NCI-H128 (cell line): ENCODE data around the gene CLIP4.
"Not testable (repeated sequence)": the region's sequence is repeated elsewhere in the genome, so short reads cannot be mapped to it uniquely, and the experiment has no call there.

Experiments used
- DNase-seq: peaks from one replicate; lab custom pipeline; 2025; ENCODE audit not compliant: unreplicated experiment; lab: John Stamatoyannopoulos, UW

Gene CLIP4

GRCh38 chr2:29114946-29115609, at the start of gene CLIP4:
Gene CLIP4 (plus strand): TSS chr2:29115415. CDS start chr2:29121389, 5,974 bp downstream.
- no peak for DNase-seq

DNA sequence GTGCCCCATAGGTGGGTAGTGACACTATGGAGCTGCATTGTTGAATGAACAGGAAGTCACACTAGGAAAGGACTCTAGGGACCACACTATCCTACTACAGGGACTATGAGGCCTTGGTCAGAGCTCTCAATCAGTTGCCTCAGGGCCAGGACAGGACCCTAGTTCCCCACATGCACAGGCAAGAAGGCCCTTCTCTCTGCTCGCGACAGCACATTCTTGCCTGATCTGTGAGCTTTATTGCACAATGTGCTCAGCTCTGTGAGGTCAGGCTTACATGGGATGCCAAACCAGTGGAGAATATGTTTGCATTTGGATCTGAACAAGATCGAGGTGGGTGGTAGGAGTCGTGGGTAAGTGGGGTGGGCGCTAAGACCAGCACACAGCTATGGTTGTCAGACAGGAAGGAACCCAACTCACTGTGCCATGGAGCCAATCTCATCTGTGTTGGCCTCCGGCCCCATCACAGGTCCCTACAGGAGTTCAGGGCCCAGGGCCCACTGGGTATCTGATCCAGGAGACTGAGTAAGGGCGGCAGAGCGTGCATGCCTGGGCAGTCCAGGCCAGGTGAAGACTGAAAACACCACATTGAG, 48.8 kb upstream of the CLIP4 start:
- no peak for DNase-seq

- no peak for DNase-seq
Measured at GRCh38 chr2:29066997-29067605, 48.1 kb upstream of the CLIP4 start.

DNA sequence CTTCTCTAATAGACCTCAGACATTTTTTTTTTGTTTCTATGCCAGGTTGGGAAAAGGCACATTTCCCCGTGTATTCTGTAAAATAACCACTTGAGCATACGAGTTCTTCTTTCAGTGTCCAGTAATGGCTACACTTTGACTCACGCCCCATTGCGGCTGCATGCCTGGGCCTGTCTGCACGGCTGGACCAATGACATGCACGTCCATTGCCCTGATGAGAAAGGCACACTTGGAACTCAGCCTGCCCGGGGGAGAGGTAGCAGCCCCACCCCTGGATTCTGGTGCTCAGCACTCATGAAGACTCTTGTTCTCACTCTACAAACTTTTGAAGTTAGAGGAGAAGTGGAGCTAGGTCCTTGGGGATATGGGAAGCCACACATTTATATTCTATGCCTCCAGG, 46.7 kb upstream of the CLIP4 start:
- no peak for DNase-seq

- no peak for DNase-seq
Measured at GRCh38 chr2:29070526-29070925, 44.7 kb upstream of the CLIP4 start.

DNA sequence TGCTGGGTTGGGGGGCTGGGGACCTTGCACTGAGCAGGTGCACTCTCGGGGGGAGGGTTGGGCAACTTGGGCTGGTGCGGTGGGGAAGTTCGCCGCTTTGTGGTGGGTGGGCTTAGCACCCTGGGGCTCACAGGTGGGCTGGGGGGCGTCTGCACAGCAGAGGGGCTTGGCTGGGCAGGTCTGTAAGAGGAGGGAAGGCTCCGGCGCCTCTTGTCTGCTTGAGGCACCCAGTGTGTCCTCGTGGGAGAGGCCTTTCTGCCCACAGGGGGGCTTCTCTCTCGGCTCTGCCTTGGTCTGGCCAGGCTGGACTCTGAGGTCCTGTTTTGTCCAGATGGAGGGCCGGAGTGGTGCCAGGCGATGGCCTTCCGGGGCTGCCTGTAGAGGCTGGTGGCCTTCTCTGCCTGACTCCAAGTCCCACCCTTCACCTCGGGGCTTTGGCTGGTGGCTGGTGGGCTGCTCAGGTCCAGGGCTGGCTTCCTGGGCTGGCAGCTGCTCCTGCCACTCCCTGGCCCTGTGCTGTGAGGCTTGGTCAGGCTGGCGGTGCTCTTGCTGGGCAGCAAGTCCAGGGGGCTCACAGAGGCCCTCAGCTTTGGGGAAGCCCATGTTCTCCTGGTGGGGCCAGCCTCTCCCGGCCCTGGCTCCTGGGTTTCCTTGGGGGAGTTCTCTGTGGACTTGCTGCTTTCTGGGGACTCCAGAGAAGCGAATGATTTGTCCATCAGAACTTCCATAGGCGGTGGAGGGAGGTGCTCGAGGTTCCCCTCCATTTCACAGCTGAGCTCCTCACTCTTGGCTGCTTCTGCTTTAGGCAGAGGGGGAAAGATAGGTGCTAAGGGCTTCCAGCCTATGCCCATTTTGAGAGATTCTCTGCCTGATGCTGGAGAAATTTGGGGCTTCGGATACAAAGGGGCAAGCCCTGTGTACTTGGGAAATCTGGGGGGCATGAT, 43.9 kb upstream of the CLIP4 start:
- DNase-seq: no peak

DNA sequence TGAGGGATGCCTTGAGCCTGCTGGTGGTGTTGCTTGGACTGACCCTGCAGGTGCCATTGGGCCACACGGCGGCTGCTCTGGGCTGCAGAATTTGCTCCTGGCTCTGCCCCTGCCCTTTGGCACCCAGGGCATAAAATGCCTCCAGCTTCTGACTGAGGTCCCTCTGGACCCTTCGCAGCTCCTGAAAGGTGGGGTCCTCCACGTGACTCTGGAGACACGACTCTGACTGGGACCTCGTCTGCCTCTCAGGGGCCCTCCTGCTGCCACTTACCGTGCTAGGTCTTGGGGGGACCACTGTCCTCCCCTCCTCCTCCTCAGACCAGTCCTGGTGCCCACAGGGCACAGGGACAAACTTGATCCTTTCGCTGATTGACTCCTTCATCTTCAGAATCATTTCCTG, 43.0 kb upstream of the CLIP4 start:
- DNase-seq: no peak

- no peak for DNase-seq
Measured at GRCh38 chr2:29072971-29073725, 42.1 kb upstream of the CLIP4 start.

GRCh38 chr2:29073933-29074332, 41.3 kb upstream of the CLIP4 start:
- DNase-seq: no peak

- DNase-seq: no peak
Measured at GRCh38 chr2:29074411-29074810, 40.8 kb upstream of the CLIP4 start, which contains the start of gene PCARE. Gene PCARE (minus strand): TSS chr2:29074523. CDS start chr2:29074261, 262 bp downstream.

GRCh38 chr2:29075894-29076705, 39.1 kb upstream of the CLIP4 start:
- no peak for DNase-seq

DNA sequence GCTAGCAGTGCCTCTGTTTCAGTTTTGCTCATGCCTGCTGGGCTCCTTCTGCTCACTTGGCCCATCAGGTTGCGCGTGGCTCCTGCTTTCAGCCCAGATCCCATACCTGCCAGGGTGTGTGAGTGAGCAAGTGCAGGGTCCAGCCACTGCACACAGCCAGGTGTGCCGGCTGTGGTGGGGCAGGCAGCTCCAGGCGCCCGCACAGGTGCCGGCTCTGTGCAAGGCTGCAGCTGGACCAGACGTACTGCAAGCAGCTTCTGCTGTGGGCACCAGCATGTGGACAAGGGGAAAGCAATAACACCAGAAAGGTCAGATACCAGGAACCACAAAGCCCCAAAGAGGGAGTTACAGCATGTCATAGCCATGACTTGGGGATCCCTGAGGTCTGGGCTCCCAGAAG, 35.3 kb upstream of the CLIP4 start:
- no peak for DNase-seq

GRCh38 chr2:29080886-29081743, 34.1 kb upstream of the CLIP4 start:
- no peak for DNase-seq

GRCh38 chr2:29082804-29083495, 32.3 kb upstream of the CLIP4 start:
- no peak for DNase-seq

DNA sequence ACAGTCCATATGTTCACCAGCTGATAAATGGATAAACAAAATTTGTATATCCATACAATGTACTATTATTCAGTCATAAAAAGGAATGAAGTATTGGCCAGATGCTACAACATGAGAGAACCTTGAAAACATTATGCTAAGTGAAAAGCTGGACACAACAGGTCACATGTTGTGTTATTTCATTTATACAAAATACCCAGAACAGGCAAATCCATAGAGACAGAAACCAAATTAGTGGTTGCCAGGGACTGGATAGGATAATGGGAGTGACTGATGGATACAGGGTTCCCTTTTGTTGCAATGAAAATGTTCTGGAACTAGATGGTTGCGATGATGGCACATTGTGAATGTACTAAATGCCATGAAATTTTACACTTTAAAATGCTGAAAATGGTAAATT, 30.7 kb upstream of the CLIP4 start:
- DNase-seq: no peak

GRCh38 chr2:29090311-29090710, 24.9 kb upstream of the CLIP4 start:
- not testable (repeated sequence) for DNase-seq

- DNase-seq: no peak
Measured at GRCh38 chr2:29096969-29097368, 18.2 kb upstream of the CLIP4 start.

GRCh38 chr2:29097569-29097968, 17.6 kb upstream of the CLIP4 start:
- no peak for DNase-seq
